NB4 (cell line): ENCODE results near the gene SREBF1.

Experiments used
- DNase-seq: peaks from one replicate; pipeline ENCODE4 v3.0.0; 2010; ENCODE audit warnings: low read depth
- H3K4me3 ChIP-seq: one replicate; pipeline ENCODE4 v1.5.1; 2011; ENCODE audit warnings: mild to moderate bottlenecking, low read depth, low read length, moderate library complexity
- MYC ChIP-seq: IDR thresholded peaks from 2 replicates; pipeline ENCODE4 v1.6.1; 2011; ENCODE audit warnings: low read depth, low read length
- POLR2A ChIP-seq: IDR thresholded peaks from 2 replicates; pipeline ENCODE4 v1.6.1; 2011; ENCODE audit warnings: mild to moderate bottlenecking; ENCODE audit not compliant: insufficient read length; ENCODE audit errors: extremely low read depth
- TF ChIP-seq, protein P1 (sequence below): IDR thresholded peaks from one replicate; pipeline ENCODE4 v1.5.1; 2012; ENCODE audit warnings: low read depth, low read length
- TF ChIP-seq, protein P2 (sequence below): IDR thresholded peaks from 2 replicates; pipeline ENCODE4 v1.6.1; 2011; ENCODE audit warnings: low read depth, low read length

Gene SREBF1

DNA sequence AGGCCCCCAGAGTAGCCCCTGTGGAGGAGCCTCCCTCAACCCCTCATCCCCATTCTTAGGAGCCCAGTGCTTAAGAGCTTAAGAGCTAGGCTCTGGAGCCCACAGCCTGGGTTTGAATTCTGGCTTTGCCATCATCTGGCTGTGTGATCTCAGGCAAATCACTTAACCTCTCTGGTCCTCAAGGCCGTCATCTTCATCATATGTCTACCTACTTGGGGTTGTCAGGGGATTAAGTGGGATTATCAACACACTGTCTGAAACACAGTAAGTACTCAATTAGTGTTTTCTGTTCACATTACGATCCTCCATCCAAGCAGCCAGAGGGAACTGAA is 4.8 kb downstream of the SREBF1 start:
- no peak overlapping the region for H3K4me3 ChIP-seq
- TF ChIP-seq, protein P1, sequence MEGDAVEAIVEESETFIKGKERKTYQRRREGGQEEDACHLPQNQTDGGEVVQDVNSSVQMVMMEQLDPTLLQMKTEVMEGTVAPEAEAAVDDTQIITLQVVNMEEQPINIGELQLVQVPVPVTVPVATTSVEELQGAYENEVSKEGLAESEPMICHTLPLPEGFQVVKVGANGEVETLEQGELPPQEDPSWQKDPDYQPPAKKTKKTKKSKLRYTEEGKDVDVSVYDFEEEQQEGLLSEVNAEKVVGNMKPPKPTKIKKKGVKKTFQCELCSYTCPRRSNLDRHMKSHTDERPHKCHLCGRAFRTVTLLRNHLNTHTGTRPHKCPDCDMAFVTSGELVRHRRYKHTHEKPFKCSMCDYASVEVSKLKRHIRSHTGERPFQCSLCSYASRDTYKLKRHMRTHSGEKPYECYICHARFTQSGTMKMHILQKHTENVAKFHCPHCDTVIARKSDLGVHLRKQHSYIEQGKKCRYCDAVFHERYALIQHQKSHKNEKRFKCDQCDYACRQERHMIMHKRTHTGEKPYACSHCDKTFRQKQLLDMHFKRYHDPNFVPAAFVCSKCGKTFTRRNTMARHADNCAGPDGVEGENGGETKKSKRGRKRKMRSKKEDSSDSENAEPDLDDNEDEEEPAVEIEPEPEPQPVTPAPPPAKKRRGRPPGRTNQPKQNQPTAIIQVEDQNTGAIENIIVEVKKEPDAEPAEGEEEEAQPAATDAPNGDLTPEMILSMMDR = no peak
- TF ChIP-seq POLR2A = no peak
- TF ChIP-seq, protein P2, sequence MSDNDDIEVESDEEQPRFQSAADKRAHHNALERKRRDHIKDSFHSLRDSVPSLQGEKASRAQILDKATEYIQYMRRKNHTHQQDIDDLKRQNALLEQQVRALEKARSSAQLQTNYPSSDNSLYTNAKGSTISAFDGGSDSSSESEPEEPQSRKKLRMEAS = no peak
- DNase-seq = no peak

DNA sequence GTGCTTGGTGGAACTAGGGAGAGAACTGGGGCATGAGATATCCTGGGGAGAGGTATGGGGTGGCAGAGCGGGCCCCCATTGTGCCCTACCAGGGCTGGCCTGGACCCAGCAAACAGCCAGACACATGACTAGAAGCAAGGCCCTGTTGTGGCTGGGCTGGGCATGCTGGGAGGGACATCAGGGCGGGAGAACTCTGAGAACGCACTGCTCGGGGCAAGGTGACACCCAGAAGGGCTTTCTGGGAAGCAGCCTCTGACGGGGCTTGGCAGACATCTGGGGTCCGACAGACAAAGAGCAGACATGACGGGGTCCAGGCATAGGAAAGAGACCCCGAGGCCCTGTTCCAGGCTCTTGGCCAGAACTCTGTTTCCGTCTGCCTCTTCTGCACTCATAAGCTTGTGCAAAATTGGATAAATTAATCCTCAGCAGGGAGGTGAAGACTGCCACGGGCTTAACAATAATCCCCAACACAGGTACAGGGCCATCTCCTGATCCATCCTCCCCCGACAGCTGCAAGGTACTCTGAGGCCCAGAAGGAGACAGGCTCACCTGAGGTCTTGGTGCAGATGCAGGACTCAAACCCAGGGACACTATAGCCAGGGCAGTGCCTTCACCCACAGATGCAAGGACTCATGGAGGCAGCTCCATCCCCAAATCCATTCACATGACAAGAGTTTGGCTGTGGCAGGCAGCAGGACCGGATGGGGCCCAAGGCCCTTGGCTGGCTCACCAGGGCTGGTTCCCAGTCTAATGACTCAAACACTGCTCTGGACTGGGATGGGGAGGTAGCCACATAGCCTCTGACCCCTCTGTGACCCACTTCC is 5.4 kb downstream of the SREBF1 start:
- no peak overlapping the region for H3K4me3 ChIP-seq
- TF ChIP-seq, protein P1 = no peak
- TF ChIP-seq MYC (no peak), POLR2A (no peak)
- DNase-seq = no peak

DNA sequence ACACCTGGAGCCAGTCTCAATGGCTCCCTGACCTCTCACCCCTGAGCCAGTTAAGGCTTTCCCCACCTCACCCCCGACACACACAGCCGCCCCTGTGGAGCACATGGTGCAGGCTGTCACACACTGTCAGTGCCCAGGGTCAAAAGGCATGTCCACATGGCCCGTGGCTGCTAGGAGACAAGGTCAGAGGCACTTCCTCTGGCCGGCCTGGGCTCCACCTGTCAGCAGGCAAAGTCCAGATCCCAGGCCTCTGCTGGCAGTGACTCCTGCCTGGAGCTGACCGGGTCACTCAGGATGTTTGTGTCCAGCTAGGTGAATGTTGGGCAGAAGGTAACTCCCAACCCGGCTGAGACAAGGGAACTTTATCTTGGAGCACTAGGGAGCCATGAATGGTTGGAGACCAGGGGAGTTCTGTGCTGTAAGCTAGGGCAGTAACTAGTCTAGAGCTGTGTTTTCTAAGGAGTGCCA is 6.0 kb downstream of the SREBF1 start:
- DNase-seq = no peak
- TF ChIP-seq, protein P2 = peak; percentile 62
- TF ChIP-seq, protein P1 = no peak
- no peak for TF ChIP-seq POLR2A
- no peak for TF ChIP-seq MYC
- H3K4me3 ChIP-seq = no peak overlapping the region

DNA sequence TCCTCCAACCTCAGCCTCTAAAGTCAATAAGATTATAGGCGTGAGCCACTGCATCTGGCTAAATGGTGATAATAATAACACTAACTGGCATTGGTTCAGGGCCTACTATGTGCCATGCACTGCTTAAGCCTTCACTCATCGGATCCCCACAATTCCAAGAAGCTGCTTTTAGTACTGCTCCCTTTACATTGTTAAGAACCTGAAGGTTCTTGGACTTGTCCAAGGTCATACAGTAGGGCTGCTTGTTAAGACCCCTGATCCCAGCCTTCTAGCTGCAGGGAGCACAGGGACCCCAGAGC is 6.6 kb downstream of the SREBF1 start:
- DNase-seq = no peak
- no peak overlapping the region for H3K4me3 ChIP-seq
- TF ChIP-seq, protein P2 = no peak
- TF ChIP-seq MYC (no peak), POLR2A (no peak)
- TF ChIP-seq, protein P1 = no peak

DNA sequence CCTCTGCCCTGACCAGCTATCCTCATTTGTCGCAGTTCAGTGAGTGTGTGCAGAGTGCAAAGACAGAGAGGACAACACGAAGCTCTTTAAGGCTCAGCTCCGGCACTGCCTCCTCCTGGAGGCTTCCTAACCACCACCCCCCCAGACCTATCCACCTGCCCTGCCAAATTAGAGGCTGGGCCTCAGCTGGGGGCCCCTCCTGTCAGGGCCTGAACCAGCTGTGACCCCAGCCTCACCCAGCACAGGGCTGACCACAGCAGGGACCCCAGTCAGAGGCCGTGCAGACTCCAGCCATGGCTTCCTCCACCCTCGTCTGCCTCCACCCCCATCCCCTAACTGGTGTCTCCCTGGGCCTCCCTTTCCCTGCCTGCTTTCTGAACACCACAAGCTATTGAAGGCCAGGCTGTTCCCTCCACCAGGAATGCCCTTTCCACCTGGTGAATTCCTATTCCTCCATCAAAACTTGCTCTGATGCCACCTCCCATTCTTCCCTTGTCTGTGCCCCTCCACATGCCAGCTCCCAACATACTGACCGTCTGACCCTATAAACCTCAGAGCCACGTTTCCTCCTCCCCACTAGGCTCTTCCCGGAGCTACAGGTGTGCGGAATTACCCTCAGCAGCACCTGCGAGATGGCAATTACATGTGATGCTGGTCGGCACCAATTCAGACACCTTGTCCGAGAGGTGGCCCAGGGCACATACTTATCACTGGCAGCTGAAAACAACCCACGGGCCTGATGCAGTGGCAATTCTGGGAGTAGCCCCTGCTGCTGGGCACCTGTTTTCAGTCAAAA is 8.8 kb downstream of the SREBF1 start:
- TF ChIP-seq, protein P2 = no peak
- TF ChIP-seq POLR2A (no peak), MYC (no peak)
- TF ChIP-seq, protein P1 = no peak
- DNase-seq = no peak
- H3K4me3 ChIP-seq = no peak overlapping the region
